Middle frontal gyrus (tissue), 1 donor: ENCODE results near the gene CAPZA1.
A peak's percentile ranks its signal among the peaks of the same experiment; 100 is the strongest.

Experiments used
- DNase-seq: peaks from one replicate; pipeline ENCODE4 v3.0.0-alpha.2; 2015; ENCODE audit warnings: low spot score; ENCODE audit errors: extremely low spot score

The CAPZA1 gene

DNA sequence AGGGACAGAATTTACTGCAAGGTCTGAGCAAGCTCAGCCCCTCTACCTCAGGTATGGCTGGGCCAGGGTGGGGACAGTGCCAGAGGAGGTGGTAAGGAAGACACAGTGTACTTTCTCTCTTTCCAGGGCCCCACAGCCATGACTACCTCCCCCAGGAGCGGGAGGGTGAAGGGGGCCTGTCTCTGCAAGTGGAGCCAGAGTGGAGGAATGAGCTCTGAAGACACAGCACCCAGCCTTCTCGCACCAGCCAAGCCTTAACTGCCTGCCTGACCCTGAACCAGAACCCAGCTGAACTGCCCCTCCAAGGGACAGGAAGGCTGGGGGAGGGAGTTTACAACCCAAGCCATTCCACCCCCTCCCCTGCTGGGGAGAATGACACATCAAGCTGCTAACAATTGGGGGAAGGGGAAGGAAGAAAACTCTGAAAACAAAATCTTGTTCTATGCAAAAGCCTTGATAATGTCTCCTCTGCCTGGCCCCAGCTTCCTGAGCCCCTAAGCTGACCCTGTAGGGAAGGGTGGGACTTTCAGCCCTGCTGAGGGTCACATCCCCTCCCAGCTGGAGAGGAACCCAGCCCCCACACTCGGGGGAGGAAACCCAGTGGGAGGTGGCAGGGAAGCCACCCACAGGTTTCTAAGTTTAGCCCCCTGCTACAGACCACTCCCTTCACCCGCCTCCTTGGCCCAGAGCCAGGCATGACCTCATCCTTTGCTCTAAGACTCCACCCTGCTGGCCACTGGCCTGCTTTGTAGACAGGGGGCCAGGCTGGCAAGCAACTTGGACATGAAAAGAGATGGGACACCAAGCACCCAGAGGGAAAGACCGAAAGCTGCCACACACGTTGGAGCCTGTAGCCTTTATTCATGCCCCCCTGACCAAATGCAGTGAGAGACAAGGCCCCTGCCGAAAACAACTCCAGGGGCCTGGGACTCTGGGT, 80.9 kb downstream of the CAPZA1 start:
- peak; percentile 52 for DNase-seq

DNA sequence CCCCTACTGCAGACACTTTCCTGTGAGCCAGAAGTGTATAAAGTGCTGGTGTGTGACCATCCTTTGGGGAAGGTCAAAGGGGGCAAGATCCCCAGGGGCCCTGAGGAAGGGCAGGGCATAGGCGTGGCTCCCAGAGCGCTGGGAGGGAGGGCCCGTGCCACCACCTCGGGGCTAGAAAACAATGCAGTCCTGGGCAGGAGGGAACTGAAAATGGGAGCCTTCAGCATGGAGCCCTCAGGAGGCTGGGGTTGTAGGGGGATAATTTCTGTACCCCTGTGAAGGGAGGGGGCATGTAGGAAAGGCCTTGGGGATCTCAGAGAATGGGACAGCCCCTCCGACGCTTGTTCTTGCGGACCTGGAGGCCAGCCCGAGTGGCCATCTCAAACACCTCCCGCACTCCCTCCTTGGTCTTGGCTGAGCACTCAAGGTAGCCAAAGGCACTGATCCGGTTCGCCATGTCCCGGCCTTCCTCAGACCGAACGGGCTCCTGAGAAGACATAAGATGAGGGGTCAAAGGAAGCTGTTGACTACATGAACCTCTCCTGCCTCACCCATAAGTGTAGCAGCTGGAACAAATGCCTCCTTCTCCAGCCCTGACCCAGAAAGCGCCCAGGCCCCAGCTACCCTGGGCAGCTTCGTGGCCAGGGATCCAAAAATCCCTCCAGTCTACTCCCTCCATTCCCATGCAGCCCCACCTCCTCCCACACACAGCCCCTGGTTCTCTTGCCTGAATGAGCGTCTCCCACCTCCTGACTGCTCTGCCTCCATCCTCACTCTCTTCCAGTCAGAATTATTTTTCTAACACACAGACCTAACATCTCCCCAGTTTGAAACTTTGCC, 81.8 kb downstream of the CAPZA1 start:
- DNase-seq, result no peak

DNA sequence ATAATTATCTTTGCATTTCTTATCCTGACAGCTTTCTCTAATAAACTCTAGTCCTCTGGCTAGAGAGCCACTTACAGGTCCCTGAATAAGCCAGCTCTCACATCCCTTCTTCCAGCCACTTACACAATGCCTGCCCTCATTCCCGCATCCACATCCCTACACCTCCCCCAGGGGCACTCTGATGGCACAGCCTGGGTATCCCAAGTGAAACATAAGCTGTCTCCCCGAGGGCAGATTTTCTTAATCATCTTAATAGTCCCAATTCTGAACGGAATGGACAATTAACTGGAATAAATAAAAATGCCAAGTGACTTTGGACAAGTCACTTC, 82.4 kb downstream of the CAPZA1 start:
- DNase-seq, result no peak

DNA sequence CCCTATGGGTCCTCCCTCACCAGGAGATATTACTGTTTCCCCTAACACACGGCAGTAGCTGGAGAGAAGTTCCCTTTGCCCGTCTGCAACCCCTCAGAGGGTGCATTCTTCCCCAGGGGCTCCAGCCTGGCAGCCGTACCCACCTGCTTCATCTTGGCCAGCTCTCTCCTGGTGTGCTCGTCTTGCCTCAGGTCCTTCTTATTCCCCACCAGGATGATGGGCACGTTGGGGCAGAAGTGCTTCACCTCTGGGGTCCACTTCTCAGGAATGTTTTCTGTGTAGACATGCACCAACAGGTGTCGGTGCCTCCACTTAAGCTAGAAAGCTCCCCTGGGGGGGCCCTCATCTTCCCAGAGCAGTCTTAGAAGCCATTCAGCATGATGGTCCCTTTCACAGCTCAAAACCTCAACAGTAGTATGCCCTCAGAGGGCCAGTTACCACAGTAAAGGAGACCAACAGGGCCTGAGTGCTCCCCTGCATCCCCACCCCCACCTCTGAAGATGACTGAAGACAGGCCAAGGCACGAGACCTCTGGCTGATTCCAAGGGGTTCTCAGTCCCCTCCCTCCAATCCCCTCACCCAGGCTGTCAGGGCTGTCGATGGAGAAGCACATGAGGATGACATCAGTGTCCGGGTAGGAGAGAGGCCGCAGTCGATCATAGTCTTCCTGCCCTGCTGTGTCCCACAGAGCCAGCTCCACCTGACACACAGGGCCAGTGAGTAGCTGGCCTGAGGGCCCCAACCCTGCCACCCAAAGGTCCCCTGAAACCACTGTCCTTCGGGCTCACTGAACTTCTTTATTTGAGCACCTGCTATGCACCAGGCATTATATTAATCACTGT, 83.0 kb downstream of the CAPZA1 start:
- no peak for DNase-seq

DNA sequence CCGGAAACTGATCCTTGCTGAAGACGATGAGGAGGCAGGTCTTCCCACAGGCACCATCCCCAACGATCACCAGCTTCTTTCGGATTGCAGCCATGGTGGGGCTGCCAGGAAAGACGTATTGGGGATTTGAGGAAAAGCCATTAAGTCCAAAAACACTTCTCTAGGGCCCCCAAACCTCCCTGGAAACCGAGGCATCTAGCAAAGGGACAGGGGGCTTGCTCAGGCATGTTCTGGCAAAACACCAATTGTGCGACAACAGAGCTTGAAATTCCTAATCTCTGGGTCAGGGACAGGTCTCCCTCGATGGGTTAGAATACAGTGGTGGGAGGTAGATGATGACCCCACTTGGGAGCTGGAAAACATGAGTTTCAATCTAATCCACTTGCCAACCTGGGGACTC, 84.1 kb downstream of the CAPZA1 start:
- DNase-seq, result no peak

DNA sequence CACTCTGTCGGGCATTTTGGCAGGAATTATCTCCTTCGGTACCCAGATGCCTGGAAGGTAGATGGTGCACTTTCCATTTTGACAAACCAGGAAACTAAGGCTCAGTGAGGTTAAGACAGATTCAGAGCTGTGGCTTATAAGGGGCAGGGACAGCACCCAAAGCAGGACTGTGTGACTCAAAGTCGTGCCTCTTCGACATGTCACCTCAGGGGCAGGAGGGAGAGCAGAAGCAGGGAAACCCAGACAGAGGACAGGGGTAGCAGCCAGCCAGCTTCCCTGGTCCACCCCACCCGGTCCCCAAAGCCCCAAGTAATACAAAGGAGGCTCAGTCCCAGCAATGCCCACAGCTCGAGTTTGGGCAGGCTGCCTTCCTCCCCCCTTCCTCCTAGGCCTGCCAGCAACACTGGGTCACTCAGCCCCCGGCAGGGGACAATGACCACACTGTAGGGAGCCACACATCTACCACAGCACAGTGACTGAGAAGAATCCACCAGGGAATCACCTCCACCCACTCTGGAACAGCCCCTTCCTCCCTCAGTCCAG, 84.8 kb downstream of the CAPZA1 start:
- DNase-seq, result peak; percentile 47

DNA sequence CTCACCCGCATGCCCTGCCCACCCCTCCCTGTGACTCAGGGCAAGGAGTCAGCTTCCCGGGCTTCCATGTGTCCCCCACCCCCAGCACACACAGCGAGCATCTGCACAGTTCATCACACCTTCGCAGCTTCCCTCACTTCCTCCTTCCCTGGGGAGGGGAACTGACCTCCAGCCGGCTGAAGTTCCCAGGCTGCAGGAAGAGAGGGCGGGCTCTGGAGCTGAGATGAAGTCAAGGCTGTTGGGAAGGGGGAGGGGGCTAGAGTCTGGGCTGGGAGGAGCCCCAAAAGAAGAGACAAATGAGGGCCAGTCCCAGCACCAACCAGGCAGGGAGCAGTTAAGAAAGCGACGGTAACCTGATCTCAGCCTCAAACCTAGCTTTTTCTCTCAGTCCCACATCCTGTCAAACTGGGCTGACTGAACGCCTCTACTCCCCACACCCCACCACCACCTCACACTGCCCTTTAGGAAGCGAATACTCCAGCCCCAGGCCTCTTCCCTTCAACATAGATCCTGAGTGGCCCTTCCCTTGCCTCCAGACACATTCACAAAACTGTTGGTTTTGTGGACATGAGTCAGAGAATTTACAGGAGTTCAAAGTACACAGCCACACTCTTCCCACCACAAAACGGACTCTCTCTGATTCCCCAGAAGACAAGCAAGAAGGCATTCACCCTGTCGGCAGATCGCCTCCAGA, 85.4 kb downstream of the CAPZA1 start:
- DNase-seq, result no peak

DNA sequence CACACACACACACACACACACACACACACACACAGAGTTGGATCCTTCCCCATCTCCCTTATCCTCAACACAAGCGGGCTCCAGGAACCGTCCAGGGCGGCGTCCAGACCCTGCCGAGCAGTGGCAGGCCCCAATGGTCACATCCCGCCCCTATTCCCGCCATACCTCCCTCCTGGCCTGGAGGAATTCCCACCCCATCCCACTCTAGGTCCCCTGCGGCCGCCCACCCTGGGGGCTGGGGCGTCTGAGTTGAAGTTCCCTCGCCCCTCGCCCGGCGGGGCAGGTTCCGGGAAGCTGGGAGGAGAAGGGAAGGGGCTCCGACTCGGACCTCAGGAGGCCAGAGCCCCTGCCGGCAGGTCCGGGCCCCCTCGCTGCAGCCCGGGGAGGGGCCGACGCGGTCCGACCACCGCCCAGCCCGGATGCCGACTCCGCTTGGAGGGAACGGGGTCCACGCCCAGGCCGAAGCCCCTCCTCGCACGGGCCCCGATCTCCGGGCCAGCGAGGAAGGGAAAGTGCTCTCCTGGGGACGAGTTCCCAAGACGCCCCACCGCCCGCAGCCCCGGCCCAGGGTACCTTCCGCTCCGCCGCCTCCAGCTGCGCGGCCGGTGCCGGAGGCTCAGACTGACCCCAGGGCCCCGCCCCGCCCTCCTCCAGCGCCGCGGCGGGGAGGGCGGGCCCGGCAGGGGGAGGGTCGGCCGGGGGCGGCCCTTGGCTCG, 87.0 kb downstream of the CAPZA1 start, which contains the start of gene RHOC:
Gene RHOC, minus strand, starts transcription at position 623 of the 716 bp plus-strand sequence. CDS start 3,328 bp downstream, outside the sequence.
- DNase-seq, result no peak

DNA sequence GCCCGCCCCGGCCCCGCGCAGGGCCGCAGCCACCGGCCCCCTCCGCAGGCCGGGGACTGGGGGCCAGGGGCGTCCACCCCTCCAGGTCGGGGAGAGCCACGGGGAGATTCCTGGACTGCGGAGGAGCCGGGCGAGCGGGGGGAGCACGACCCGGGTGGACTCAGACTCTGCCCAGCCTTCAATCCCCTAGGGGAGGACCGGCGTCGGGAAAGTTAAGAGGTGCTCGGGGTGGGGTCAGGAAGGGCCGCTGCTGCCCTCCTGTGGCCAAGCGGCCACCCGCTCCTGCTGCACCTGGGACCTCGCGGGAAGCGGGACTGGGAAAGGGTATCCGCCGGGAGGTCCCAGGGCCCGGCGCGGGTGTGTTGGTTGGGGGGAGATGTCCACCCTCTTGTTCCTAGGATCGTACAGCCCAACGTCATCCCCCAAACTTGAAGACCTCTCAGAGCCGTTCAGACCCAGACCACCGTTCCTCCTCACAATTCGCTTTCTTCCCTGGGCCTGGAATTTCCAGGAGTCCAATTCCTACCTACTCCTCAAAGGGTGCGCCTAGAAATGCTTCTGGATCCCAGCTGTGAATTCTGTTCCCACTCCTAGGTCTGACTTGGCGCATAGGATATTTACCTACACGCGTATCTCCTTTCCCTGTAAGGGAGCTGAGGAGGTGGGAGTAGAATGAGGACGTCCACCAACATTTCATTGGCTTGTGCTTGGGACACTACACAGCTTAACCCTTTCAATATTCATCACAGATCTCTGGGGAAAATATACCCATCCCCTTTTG, 87.8 kb downstream of the CAPZA1 start:
- peak; percentile 42 for DNase-seq

DNA sequence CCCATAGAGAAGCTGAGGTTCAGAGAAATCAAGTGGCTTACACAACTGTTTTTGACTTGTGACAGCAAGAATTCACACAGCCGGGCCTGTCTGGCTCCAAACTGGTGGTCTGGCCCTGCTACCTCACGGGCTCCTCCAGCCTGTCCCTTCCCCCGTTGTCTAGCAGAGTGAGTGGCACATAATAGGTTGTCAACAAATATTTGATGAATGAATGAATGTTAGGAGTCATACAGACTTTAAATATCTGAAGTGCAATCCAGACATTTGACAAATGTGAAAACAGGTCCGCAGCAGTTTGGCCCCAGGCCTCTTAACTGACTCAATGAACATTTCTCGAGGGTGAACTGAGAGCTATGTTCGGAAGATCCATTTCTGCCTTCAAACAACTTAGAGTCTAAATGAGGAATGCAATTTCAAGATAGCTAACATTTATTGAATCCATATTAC, 88.4 kb downstream of the CAPZA1 start:
- DNase-seq, result no peak

DNA sequence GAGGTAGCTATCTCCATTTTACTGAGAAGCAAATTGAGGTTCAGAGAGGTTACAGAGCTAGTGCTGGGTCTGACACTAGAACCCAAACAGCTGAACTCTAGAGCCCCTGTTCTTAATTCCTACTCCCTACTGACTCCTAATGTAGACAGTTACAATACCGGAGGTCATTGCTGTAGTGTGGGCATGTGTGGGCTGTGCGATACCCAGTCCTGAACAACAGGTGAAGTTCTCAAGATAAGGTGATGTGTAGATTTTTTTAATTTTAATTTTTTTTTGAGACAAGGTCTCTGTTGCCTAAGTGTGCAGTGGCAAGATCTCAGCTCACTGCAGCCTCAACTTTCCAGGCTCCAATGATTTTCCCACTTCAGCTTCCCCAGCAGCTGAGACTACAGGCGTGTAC, 88.9 kb downstream of the CAPZA1 start:
- DNase-seq, result no peak

DNA sequence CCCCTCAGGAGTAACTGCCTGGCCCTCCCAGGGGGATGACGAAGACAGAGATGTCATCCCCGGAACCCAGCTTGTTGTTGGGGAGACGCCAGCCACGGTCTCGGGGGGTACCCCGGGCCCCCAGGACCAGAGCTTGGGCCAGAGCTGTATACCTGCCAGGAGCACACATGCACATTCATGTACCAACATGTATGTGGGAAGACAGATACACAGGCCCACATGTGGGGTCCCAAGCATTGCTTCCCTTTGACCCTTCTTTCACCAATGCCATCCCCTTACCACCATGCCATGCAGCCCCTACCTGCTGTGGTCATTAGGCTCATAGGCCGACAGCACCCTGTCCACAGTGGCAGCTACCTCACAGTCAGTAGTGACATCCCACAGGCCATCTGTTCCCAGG, 90.5 kb downstream of the CAPZA1 start:
- no peak for DNase-seq

DNA sequence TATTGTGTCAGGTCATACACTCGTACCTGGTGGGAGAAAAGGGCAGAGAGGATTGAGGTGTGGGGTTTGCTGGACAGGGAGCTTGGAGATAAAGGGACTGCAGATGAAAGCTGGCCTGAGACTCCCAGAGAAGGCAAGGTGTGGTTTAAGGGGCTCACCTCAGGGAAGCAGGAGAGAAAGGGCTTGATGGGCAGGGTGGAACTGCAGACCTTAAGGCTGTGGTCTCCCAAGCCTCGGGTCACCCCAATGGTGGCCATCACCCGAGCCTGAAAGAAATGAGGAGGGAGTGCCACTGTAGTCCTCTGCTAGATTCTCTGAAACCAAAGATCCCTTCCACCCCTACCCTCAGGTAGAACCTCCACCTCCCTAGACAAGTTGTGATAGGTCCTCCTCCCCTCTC, 91.0 kb downstream of the CAPZA1 start:
- DNase-seq, result no peak

DNA sequence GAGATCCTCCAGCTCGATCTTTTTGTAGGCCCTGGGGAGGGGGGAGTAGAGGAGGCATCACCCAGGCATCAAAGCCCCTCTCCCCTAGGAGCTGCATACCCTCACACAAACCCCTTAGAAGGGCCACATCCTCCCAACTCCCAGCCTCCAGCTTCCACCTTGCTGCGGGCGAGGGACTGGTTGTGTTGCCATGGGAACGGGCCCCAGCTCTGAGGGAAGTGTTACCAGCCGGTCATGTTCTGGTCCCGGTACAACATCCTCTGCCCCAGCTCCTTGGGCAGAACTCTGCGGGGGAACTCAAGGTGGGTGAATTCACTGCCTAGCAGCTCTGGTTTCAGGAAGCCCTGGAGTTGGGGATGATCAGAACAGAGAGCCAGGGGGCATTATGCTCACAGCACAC, 91.4 kb downstream of the CAPZA1 start:
- no peak for DNase-seq

DNA sequence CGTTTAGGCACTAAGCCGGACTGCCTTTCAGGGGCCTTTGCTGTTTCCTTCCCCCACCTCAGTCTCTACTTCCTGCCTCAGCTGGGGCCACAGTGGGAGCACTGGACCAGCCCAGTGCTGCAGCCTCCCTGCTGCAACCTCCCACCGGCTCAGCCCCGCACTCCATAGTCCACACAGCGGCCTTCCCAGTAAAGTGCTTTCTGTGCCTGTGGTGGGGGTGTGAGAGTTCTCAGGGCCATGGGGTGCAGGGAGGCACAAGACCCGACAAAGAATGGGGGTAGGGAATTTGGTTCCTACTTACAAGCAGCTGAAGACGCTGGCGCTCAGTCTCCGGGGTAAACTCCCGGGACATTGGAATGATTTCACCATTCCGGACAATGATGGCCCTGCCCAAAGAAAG, 92.0 kb downstream of the CAPZA1 start:
- no peak for DNase-seq

DNA sequence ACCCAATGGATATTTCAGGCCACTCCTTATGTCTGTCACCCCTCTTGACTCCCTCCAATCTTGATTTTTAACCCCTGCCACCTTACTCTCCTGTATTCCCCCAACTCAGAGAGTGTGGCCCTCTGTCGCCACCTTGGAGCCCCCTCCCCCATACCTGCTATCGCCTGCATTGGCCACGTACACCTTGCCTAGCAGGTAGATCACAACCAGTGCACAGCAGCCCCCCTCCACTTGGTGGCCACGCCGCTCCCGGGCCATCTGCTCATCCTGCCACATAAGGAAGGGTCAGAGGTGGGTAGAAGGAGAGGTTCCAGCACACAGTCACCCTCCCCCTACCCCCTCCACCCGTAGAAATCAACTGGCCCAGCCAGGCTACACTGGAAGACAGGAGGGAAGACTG, 92.6 kb downstream of the CAPZA1 start:
- no peak for DNase-seq

DNA sequence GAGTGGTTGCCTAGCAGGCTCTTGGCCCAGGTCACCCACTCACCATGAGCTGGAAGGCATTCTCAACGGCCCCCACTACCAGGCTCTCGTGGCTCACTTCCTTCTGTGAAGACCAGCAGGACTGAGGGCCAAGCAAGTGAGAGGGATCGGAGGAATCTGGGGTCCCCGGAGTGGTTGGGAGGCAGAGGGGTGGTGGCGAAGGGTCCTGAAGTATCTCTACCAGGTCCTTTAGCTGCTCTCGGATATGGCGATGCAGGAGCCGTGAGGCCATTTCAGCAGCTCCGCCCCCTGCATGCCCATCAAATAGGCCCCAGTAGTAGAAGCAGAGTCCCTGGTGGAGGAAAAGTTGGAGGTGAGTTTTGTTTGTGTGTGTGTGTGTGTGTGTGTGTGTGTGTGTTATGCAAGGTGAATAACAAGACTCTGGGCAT, 93.1 kb downstream of the CAPZA1 start:
- no peak for DNase-seq

DNA sequence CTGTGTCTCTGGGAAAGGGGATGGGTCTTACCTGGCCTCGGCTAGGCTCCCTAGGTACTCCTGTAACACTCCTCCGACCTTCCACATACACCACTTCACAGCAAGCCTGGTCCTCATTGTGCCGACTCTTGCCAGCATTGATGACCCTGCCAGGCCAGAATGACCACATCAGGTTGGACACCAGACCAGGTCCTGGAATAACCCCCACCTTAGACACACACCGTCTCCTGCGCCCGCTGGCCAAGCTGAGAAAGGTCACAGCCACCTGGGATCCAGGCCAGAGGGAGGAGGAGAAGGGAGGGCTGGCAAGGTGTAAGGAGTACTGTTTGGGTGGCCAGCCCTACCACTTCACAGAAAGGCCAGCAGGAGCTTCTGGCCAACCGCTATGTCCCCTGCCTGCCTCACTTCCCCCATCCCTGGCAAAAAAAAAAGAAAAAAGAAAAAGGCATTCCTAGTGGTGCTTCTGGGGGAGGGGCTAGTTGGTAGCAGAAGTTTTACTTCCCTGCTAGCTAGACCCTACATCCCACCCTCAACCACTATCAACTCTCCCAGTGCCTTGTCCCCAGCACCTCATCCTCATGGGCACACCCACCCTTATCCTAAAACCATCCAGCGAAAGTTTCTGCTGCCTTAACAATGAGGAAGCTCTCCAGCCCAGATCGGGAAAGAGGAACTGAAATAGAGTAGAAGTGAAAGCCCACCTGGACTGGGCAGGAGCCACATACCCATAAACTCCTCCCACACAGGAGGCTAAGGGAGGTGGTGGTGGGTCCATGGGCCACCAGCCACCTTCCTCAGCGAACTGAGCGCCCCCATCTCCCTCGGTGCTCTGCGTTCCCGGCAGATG, 94.1 kb downstream of the CAPZA1 start:
- no peak for DNase-seq
